Measurements from ENCODE around the gene PABPC1L.

GRCh38 chr20:44884907-44885391 is 24.9 kb upstream of the PABPC1L start:
- TF ChIP-seq CTCF (IDR thresholded peaks at IDR 0.05) (no peak), POLR2A (IDR thresholded peaks at IDR 0.05) (no peak), POLR2AphosphoS5 (IDR thresholded peaks at IDR 0.05) (no peak)

Data from sigmoid colon (tissue), 4 donors.